ENCODE results near the gene EFHD2. TPM values are rescaled to one million over a fixed set of nuclear protein-coding genes. Genes with fewer than 3 reads are reported as not detected.

The EFHD2 gene
- total RNA-seq, 4 donors from 2014 or later, result 12.1 to 32.5 (median 20.4) TPM

- intact Hi-C loops (cut with DNase I; ENCODE audit: low total_unique reads), result no loop called here
- DNase-seq, result no peak
- TF ChIP-seq POLR2A (IDR thresholded peaks at IDR 0.05) (no peak), CTCF (IDR thresholded peaks at IDR 0.05) (no peak)
- H3K9me3 ChIP-seq, result peaks cover 0 to 3% of the 10 kb centered on the region in 2 donors
- no peak overlapping the region for H3K4me3 ChIP-seq
- no peaks in the 10 kb centered on the region for H3K27me3 ChIP-seq
- H3K27ac ChIP-seq, result no peak overlapping the region
- H3K4me1 ChIP-seq, result no peaks in the 10 kb centered on the region
- H3K36me3 ChIP-seq, result no peaks in the 10 kb centered on the region
These were observed 39.9 kb downstream of the EFHD2 start for GRCh38 chr1:15449567-15449966.

- no peaks in the 10 kb centered on the region for H3K36me3 ChIP-seq
- no peak for TF ChIP-seq CTCF (IDR thresholded peaks at IDR 0.05)
- TF ChIP-seq POLR2A (IDR thresholded peaks at IDR 0.05), result no peak
- no peaks in the 10 kb centered on the region for H3K27me3 ChIP-seq
- intact Hi-C loops (cut with DNase I; ENCODE audit: low total_unique reads), result no loop called here
- H3K4me3 ChIP-seq, result no peak overlapping the region
- H3K9me3 ChIP-seq, result peaks cover 0 to 3% of the 10 kb centered on the region in 2 donors
- no peaks in the 10 kb centered on the region for H3K4me1 ChIP-seq
- no peak overlapping the region for H3K27ac ChIP-seq
- DNase-seq, result no peak
These were observed 41.5 kb downstream of the EFHD2 start for GRCh38 chr1:15451014-15451722.

- TF ChIP-seq POLR2A (IDR thresholded peaks at IDR 0.05), result no peak
- no peaks in the 10 kb centered on the region for H3K27me3 ChIP-seq
- intact Hi-C loops (cut with DNase I; ENCODE audit: low total_unique reads), result no loop called here
- no peak overlapping the region for H3K4me3 ChIP-seq
- H3K9me3 ChIP-seq, result peaks cover 0 to 3% of the 10 kb centered on the region in 2 donors
- no peak overlapping the region for H3K27ac ChIP-seq
- H3K4me1 ChIP-seq, result no peaks in the 10 kb centered on the region
- H3K36me3 ChIP-seq, result no peaks in the 10 kb centered on the region
- no peak for DNase-seq
These were observed 42.5 kb downstream of the EFHD2 start for GRCh38 chr1:15452216-15452615.

- no peak overlapping the region for H3K27ac ChIP-seq
- intact Hi-C loops (cut with DNase I; ENCODE audit: low total_unique reads), result no loop called here
- peaks cover 0 to 3% of the 10 kb centered on the region in 2 donors for H3K9me3 ChIP-seq
- H3K4me3 ChIP-seq, result no peak overlapping the region
- H3K27me3 ChIP-seq, result no peaks in the 10 kb centered on the region
- no peaks in the 10 kb centered on the region for H3K4me1 ChIP-seq
- H3K36me3 ChIP-seq, result no peaks in the 10 kb centered on the region
- no peak for DNase-seq
- no peak for TF ChIP-seq CTCF (IDR thresholded peaks at IDR 0.05)
- no peak for TF ChIP-seq POLR2A (IDR thresholded peaks at IDR 0.05)
These were observed 43.3 kb downstream of the EFHD2 start for GRCh38 chr1:15452866-15453571.

GRCh38 chr1:15453734-15454133, 44.0 kb downstream of the EFHD2 start:
- H3K27ac ChIP-seq, result no peak overlapping the region
- DNase-seq, result no peak
- H3K4me1 ChIP-seq, result no peaks in the 10 kb centered on the region
- TF ChIP-seq POLR2A (IDR thresholded peaks at IDR 0.05) (no peak), CTCF (IDR thresholded peaks at IDR 0.05) (no peak)
- no peaks in the 10 kb centered on the region for H3K36me3 ChIP-seq
- peaks cover 0 to 3% of the 10 kb centered on the region in 2 donors for H3K9me3 ChIP-seq
- H3K27me3 ChIP-seq, result no peaks in the 10 kb centered on the region
- H3K4me3 ChIP-seq, result no peak overlapping the region
- intact Hi-C loops (cut with DNase I; ENCODE audit: low total_unique reads), result no loop called here
